HG02610 (cell line): Measurements from ENCODE around the gene TLCD4.
"Not testable (repeated sequence)": the region's sequence is repeated elsewhere in the genome, so short reads cannot be mapped to it uniquely, and the experiment has no call there.

ENCODE experiments used
- ATAC-seq: cut with Tn5 transposase; IDR thresholded peaks from one replicate; pipeline ENCODE4 v1.9.1; 2021; ENCODE audit warnings: mild to moderate bottlenecking, moderate library complexity; ENCODE audit not compliant: unreplicated experiment

TLCD4 gene

GRCh38 chr1:95145493-95145892 is 28.3 kb downstream of the TLCD4 start:
- no peak for ATAC-seq

- no peak for ATAC-seq
Measured at GRCh38 chr1:95146637-95147036, 29.5 kb downstream of the TLCD4 start.

DNA sequence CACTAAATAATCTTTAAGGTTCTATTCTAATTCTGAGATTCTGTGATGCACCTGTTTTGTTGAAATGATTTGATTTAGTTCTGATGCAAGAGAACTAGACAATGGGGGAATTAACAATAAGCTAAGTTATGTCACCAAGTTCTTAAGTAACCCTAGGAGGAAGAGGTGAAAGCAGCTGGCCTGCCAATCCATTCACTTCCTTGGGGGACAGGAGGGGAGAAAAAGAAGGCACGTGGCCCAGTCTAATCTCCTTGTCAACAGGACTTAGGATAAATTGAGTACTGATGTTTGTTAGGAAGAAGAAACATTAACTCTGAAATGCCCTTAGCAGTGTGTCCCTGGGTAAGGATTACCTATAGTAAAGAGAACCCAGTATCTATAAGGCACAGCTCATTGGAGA is 36.9 kb downstream of the TLCD4 start:
- ATAC-seq, result no peak

- not testable (repeated sequence) for ATAC-seq
Measured at GRCh38 chr1:95165569-95165968, 48.4 kb downstream of the TLCD4 start.
